ENCODE results near the gene TACC2.

DNA sequence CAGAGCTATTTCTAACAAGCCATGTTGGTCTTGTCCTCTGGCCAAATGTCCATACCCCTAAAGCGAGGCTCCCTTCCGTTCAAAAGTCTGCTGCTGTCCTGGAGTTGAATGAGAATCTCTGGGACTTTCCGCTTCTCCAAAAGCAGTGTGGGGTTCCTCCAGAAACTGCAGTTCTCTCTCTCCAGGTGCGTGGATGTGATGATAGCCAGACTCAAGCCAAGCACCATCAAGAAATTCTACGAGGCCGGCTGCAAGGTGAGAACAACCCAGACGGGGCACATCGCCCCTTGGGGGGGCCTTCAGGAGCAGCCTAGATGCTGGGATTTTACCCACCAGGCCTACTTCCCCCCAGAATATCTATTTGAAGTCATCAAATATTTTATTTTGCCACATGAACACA is 308.6 kb downstream of the TACC2 start:
- TF ChIP-seq EZH2 (IDR thresholded peaks at IDR 0.05; ENCODE audit: borderline replicate concordance, low read depth, low read length, severe bottlenecking) (no peak), JUN (IDR thresholded peaks at IDR 0.05; ENCODE audit: borderline replicate concordance, insufficient read depth, insufficient read length, low read depth) (no peak), POLR2A (IDR thresholded peaks at IDR 0.05; ENCODE audit: low read depth, low read length) (no peak), FOS (IDR thresholded peaks at IDR 0.05; ENCODE audit: borderline replicate concordance, insufficient read depth, low read length) (no peak), POLR2AphosphoS5 (IDR thresholded peaks at IDR 0.05; ENCODE audit: insufficient read depth, low read depth, low read length) (no peak), GATA2 (IDR thresholded peaks at IDR 0.05; ENCODE audit: insufficient read depth, insufficient read length, low read depth, low read length) (no peak)
- TF ChIP-seq, protein P1, sequence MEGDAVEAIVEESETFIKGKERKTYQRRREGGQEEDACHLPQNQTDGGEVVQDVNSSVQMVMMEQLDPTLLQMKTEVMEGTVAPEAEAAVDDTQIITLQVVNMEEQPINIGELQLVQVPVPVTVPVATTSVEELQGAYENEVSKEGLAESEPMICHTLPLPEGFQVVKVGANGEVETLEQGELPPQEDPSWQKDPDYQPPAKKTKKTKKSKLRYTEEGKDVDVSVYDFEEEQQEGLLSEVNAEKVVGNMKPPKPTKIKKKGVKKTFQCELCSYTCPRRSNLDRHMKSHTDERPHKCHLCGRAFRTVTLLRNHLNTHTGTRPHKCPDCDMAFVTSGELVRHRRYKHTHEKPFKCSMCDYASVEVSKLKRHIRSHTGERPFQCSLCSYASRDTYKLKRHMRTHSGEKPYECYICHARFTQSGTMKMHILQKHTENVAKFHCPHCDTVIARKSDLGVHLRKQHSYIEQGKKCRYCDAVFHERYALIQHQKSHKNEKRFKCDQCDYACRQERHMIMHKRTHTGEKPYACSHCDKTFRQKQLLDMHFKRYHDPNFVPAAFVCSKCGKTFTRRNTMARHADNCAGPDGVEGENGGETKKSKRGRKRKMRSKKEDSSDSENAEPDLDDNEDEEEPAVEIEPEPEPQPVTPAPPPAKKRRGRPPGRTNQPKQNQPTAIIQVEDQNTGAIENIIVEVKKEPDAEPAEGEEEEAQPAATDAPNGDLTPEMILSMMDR (IDR thresholded peaks at IDR 0.05; ENCODE audit: extremely low read depth in 1 of 2, insufficient read depth in 1 of 2, low read depth in 1 of 2, low read length in 2 of 2) = no peak
- TF ChIP-seq, protein P2, sequence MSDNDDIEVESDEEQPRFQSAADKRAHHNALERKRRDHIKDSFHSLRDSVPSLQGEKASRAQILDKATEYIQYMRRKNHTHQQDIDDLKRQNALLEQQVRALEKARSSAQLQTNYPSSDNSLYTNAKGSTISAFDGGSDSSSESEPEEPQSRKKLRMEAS (IDR thresholded peaks at IDR 0.05; ENCODE audit: insufficient read depth, insufficient read length) = no peak
